Liver (tissue), 3 donors: ENCODE data around the gene DOCK6.

Experiments used
- EGR1 ChIP-seq, 2 donors: IDR thresholded peaks; 2 replicates each; pipeline ENCODE4 v1.6.1; 2016 to 2018; ENCODE audit warnings: antibody characterized with exemption in 2 of 2, low read depth in 2 of 2
- RAD21 ChIP-seq, 2 donors: IDR thresholded peaks; 2 replicates each; pipeline ENCODE4 v1.6.1; 2016; ENCODE audit warnings: antibody characterized with exemption in 2 of 2, mild to moderate bottlenecking in 2 of 2
- REST ChIP-seq: IDR thresholded peaks from 2 replicates; pipeline ENCODE4 v1.6.1; 2016; ENCODE audit warnings: antibody characterized with exemption, mild to moderate bottlenecking
- RXRA ChIP-seq, 2 donors: IDR thresholded peaks; 2 replicates each; pipeline ENCODE4 v1.6.1; 2017 to 2018; ENCODE audit warnings: antibody characterized with exemption in 2 of 2, mild to moderate bottlenecking in 1 of 2
- TAF1 ChIP-seq: conservative IDR thresholded peaks from 2 replicates; pipeline ENCODE4 v1.6.1; 2016; ENCODE audit warnings: antibody characterized with exemption, mild to moderate bottlenecking
- YY1 ChIP-seq: IDR thresholded peaks from 2 replicates; pipeline ENCODE4 v1.6.1; 2016; ENCODE audit warnings: antibody characterized with exemption, mild to moderate bottlenecking
- ZBTB33 ChIP-seq: IDR thresholded peaks from 2 replicates; pipeline ENCODE4 v1.6.1; 2016; ENCODE audit warnings: antibody characterized with exemption
- TF ChIP-seq, protein P1 (sequence below): fragments of 150-350 bp; IDR thresholded peaks from 2 replicates; pipeline ENCODE4 v1.5.1; 2017; ENCODE audit warnings: improper control_type of control experiment, low read depth, low read length; ENCODE audit not compliant: missing input control
- TF ChIP-seq, protein P2 (sequence below): IDR thresholded peaks from 2 replicates; pipeline ENCODE4 v1.6.1; 2016; ENCODE audit warnings: antibody characterized with exemption
- donor health status: healthy.
- donor health status: healthy.

GRCh38 chr19:11240008-11240444 lies 22.3 kb downstream of the DOCK6 start:
- TF ChIP-seq REST (no peak), EGR1 (IDR thresholded peaks at IDR 0.05; ENCODE audit: low read depth in 2 of 2) (no peak), ZBTB33 (no peak), RAD21 (IDR thresholded peaks at IDR 0.05) (no peak), TAF1 (no peak), RXRA (IDR thresholded peaks at IDR 0.05) (no peak), YY1 (no peak)
- TF ChIP-seq, protein P1, sequence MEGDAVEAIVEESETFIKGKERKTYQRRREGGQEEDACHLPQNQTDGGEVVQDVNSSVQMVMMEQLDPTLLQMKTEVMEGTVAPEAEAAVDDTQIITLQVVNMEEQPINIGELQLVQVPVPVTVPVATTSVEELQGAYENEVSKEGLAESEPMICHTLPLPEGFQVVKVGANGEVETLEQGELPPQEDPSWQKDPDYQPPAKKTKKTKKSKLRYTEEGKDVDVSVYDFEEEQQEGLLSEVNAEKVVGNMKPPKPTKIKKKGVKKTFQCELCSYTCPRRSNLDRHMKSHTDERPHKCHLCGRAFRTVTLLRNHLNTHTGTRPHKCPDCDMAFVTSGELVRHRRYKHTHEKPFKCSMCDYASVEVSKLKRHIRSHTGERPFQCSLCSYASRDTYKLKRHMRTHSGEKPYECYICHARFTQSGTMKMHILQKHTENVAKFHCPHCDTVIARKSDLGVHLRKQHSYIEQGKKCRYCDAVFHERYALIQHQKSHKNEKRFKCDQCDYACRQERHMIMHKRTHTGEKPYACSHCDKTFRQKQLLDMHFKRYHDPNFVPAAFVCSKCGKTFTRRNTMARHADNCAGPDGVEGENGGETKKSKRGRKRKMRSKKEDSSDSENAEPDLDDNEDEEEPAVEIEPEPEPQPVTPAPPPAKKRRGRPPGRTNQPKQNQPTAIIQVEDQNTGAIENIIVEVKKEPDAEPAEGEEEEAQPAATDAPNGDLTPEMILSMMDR, result no peak
- TF ChIP-seq, protein P2, sequence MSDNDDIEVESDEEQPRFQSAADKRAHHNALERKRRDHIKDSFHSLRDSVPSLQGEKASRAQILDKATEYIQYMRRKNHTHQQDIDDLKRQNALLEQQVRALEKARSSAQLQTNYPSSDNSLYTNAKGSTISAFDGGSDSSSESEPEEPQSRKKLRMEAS, result no peak
